NCI-H2107 treated with DMSO at 0.1 percent for 48 hours (cell line): ENCODE measurements around the gene BLTP3A.
"Not testable (repeated sequence)": the region's sequence is repeated elsewhere in the genome, so short reads cannot be mapped to it uniquely, and the experiment has no call there.

Experiments
- DNase-seq: peaks from one replicate; lab custom pipeline; 2025; ENCODE audit not compliant: unreplicated experiment; lab: John Stamatoyannopoulos, UW

The BLTP3A gene

GRCh38 chr6:34791701-34792604 is at the start of gene BLTP3A:
BLTP3A (plus strand) TSS chr6:34792083; CDS start chr6:34792251, 168 bp downstream.
- peak; percentile 40 for DNase-seq

- no peak for DNase-seq
Measured at GRCh38 chr6:34742094-34742493, 49.8 kb upstream of the BLTP3A start.

- DNase-seq = no peak
Measured at GRCh38 chr6:34743625-34744293, 48.1 kb upstream of the BLTP3A start.

- DNase-seq = not testable (repeated sequence)
Measured at GRCh38 chr6:34744294-34744647, 47.6 kb upstream of the BLTP3A start.

- no peak for DNase-seq
Measured at GRCh38 chr6:34745277-34746103, 46.4 kb upstream of the BLTP3A start.

- no peak for DNase-seq
Measured at GRCh38 chr6:34746104-34746846, 45.6 kb upstream of the BLTP3A start.

GRCh38 chr6:34748757-34749156 is 43.1 kb upstream of the BLTP3A start:
- no peak for DNase-seq

- DNase-seq = peak; percentile 0
Measured at GRCh38 chr6:34756513-34756856, 35.4 kb upstream of the BLTP3A start.

GRCh38 chr6:34757687-34758274 is 34.1 kb upstream of the BLTP3A start:
- no peak for DNase-seq

- no peak for DNase-seq
Measured at GRCh38 chr6:34760108-34760507, 31.8 kb upstream of the BLTP3A start.

GRCh38 chr6:34761681-34762080 is 30.2 kb upstream of the BLTP3A start:
- DNase-seq = not testable (repeated sequence)

GRCh38 chr6:34768148-34768547 is 23.7 kb upstream of the BLTP3A start:
- no peak for DNase-seq

GRCh38 chr6:34771727-34772126 is 20.2 kb upstream of the BLTP3A start:
- DNase-seq = no peak

- no peak for DNase-seq
Measured at GRCh38 chr6:34772940-34773339, 18.9 kb upstream of the BLTP3A start.

GRCh38 chr6:34773916-34774315 is 18.0 kb upstream of the BLTP3A start:
- no peak for DNase-seq

GRCh38 chr6:34774967-34775366 is 16.9 kb upstream of the BLTP3A start:
- DNase-seq = no peak

- not testable (repeated sequence) for DNase-seq
Measured at GRCh38 chr6:34785375-34785774, 6.5 kb upstream of the BLTP3A start.

- not testable (repeated sequence) for DNase-seq
Measured at GRCh38 chr6:34787152-34787551, 4.7 kb upstream of the BLTP3A start.

- DNase-seq = no peak
Measured at GRCh38 chr6:34788111-34788510, 3.8 kb upstream of the BLTP3A start.

GRCh38 chr6:34791164-34791700 is 651 bp upstream of the BLTP3A start:
- DNase-seq = peak; percentile 2
